SK-N-SH (cell line): ENCODE data around the gene CNTNAP5. TPM values are rescaled to one million over a fixed set of nuclear protein-coding genes. Genes with fewer than 3 reads are reported as not detected.

Source experiments
- CTCF ChIA-PET: fragments of 300-600, 350-600 bp; formaldehyde crosslinking; extraction: SDS; loops from one replicate; lab custom pipeline; 2021; lab: Yijun Ruan, JAX
- POLR2A ChIA-PET: fragments of 350-600 bp; sonication (Branson Sonifier 250); formaldehyde crosslinking; extraction: SDS; loops from one replicate; lab custom pipeline; 2020; ENCODE audit warnings: antibody characterized with exemption, inconsistent platforms; lab: Yijun Ruan, JAX
- DNase-seq: peaks from one replicate; pipeline ENCODE4 v3.0.0; 2012
- H2AFZ ChIP-seq: fragments of 200-600 bp; sonication (generic); 2 replicates; pipeline ENCODE4 v1.8.1; 2016; ENCODE audit warnings: antibody characterized with exemption, mild to moderate bottlenecking, low read depth
- H3F3A ChIP-seq: fragments of 200-600 bp; sonication (generic); replicated peaks from 2 replicates; pipeline ENCODE3; 2016; ENCODE audit warnings: antibody characterized with exemption, mild to moderate bottlenecking; ENCODE audit not compliant: insufficient read depth
- H3K27ac ChIP-seq, 2 experiments: fragments of 200-500 bp in 1 of 2; fragments of 200-600 bp in 1 of 2; sonication (Bioruptor generic) in 1 of 2; sonication (generic), shearing (Covaris generic) in 1 of 2; 2 replicates each; pipeline versions ENCODE4 v1.5.1 to v1.6.1; 2014 to 2016; ENCODE audit warnings: low read depth in 2 of 2, inconsistent platforms in 1 of 2, low read length in 1 of 2, mild to moderate bottlenecking in 1 of 2, mixed read lengths in 1 of 2
- H3K27me3 ChIP-seq: fragments of 200-600 bp; sonication (generic), shearing (Covaris generic); 2 replicates; pipeline ENCODE4 v1.6.1; 2016; ENCODE audit warnings: mixed run types; ENCODE audit not compliant: insufficient read depth
- H3K36me3 ChIP-seq, 2 experiments: fragments of 200-500 bp in 1 of 2; fragments of 200-600 bp in 1 of 2; sonication (Bioruptor generic) in 1 of 2; sonication (generic) in 1 of 2; replicated peaks in 1 of 2; 2 replicates each; pipeline versions ENCODE3 to v1.5.1; 2014 to 2016; ENCODE audit warnings: low read length in 1 of 2, mild to moderate bottlenecking in 1 of 2; ENCODE audit not compliant: insufficient read depth in 2 of 2, control insufficient read depth in 1 of 2
- H3K4me1 ChIP-seq, 2 experiments: fragments of 200-500 bp in 1 of 2; fragments of 200-600 bp in 1 of 2; sonication (Bioruptor generic) in 1 of 2; sonication (generic), shearing (Covaris generic) in 1 of 2; 2 replicates each; pipeline versions ENCODE4 v1.5.1 to v1.6.1; 2014 to 2016; ENCODE audit warnings: low read depth in 1 of 2, low read length in 1 of 2, mixed run types in 1 of 2; ENCODE audit not compliant: insufficient read depth in 2 of 2, control insufficient read depth in 1 of 2
- H3K4me2 ChIP-seq: fragments of 200-600 bp; sonication (generic), shearing (Covaris generic); 2 replicates; pipeline ENCODE4 v1.6.1; 2017; ENCODE audit warnings: mixed run types
- H3K4me3 ChIP-seq, 2 experiments: fragments of 200-500 bp in 1 of 2; fragments of 200-600 bp in 1 of 2; sonication (Bioruptor generic) in 1 of 2; sonication (generic), shearing (Covaris generic) in 1 of 2; 2 replicates each; pipeline versions ENCODE4 v1.5.1 to v1.8.1; 2014 to 2016; ENCODE audit warnings: low read depth in 2 of 2, inconsistent platforms in 1 of 2, low read length in 1 of 2, mild to moderate bottlenecking in 1 of 2, mixed read lengths in 1 of 2, moderate library complexity in 1 of 2
- H3K79me2 ChIP-seq: fragments of 200-600 bp; sonication (generic); 2 replicates; pipeline ENCODE4 v1.8.1; 2017; ENCODE audit warnings: mild to moderate bottlenecking; ENCODE audit not compliant: insufficient read depth
- H3K9ac ChIP-seq: fragments of 200-600 bp; sonication (generic); 2 replicates; pipeline ENCODE4 v1.6.1; 2017; ENCODE audit warnings: mixed run types
- H3K9me2 ChIP-seq: fragments of 200-600 bp; sonication (generic); 2 replicates; pipeline ENCODE4 v1.6.1; 2017; ENCODE audit warnings: mixed run types
- H3K9me3 ChIP-seq: fragments of 200-600 bp; sonication (generic); 2 replicates; pipeline ENCODE4 v1.6.1; 2017; ENCODE audit warnings: mixed run types, mild to moderate bottlenecking, moderate library complexity
- H4K20me1 ChIP-seq: fragments of 200-600 bp; sonication (generic); 2 replicates; pipeline ENCODE4 v1.6.1; 2017; ENCODE audit warnings: mild to moderate bottlenecking, mixed run types; ENCODE audit not compliant: insufficient read depth
- CTCF ChIP-seq: fragments of 200-600 bp; sonication (generic); IDR thresholded peaks from 2 replicates; pipeline ENCODE4 v1.6.1; 2017; ENCODE audit warnings: antibody characterized with exemption, mild to moderate bottlenecking, moderate library complexity
- EZH2phosphoT487 ChIP-seq: fragments of 200-600 bp; sonication (generic); IDR thresholded peaks from 2 replicates; pipeline ENCODE4 v1.6.1; 2017; ENCODE audit warnings: low read depth, mixed run types, mild to moderate bottlenecking, antibody characterized with exemption, moderate library complexity, borderline replicate concordance
- FOSL2 ChIP-seq: IDR thresholded peaks from 2 replicates; pipeline ENCODE4 v1.4.0; 2012; ENCODE audit warnings: low read depth, mild to moderate bottlenecking, moderate library complexity, borderline replicate concordance
- GATA2 ChIP-seq: sonication (generic); formaldehyde crosslinking; IDR thresholded peaks from 2 replicates; pipeline ENCODE4 v1.5.0; 2020; ENCODE audit warnings: mild to moderate bottlenecking, missing genetic modification reagents
- JUND ChIP-seq: IDR thresholded peaks from 2 replicates; pipeline ENCODE4 v1.4.0; 2012
- MAX ChIP-seq: IDR thresholded peaks from 2 replicates; pipeline ENCODE4 v1.4.0; 2012; ENCODE audit warnings: low read depth
- MEF2A ChIP-seq: IDR thresholded peaks from 2 replicates; pipeline ENCODE4 v1.4.0; 2012; ENCODE audit warnings: low read depth, borderline replicate concordance
- MXI1 ChIP-seq: IDR thresholded peaks from 2 replicates; pipeline ENCODE4 v1.6.1; 2012; ENCODE audit warnings: mild to moderate bottlenecking, low read depth, low read length, improper control_type of control experiment
- NFIC ChIP-seq: IDR thresholded peaks from 2 replicates; pipeline ENCODE4 v1.4.0; 2012; ENCODE audit warnings: borderline replicate concordance
- NRF1 ChIP-seq: IDR thresholded peaks from 2 replicates; pipeline ENCODE4 v1.6.1; 2012; ENCODE audit warnings: low read depth, mild to moderate bottlenecking, low read length
- RCOR1 ChIP-seq: fragments of 150-350 bp; IDR thresholded peaks from 2 replicates; pipeline ENCODE4 v1.6.1; 2017; ENCODE audit warnings: antibody characterized with exemption, low read length
- RXRA ChIP-seq: IDR thresholded peaks from 2 replicates; pipeline ENCODE4 v1.4.0; 2012; ENCODE audit warnings: low read depth, mild to moderate bottlenecking, borderline replicate concordance
- TEAD4 ChIP-seq: IDR thresholded peaks from 2 replicates; pipeline ENCODE4 v1.4.0; 2012; ENCODE audit warnings: mild to moderate bottlenecking, borderline replicate concordance; ENCODE audit not compliant: insufficient read depth
- USF2 ChIP-seq: fragments of 150-350 bp; IDR thresholded peaks from 2 replicates; pipeline ENCODE4 v1.6.1; 2017; ENCODE audit warnings: antibody characterized with exemption, low read length, low read depth, borderline replicate concordance
- ZBTB33 ChIP-seq: IDR thresholded peaks from 2 replicates; pipeline ENCODE4 v1.4.0; 2012; ENCODE audit warnings: low read depth, borderline replicate concordance
- WGBS: methylation state at CpG from one replicate; pipeline ENCODE4 v1.1.6; 2017; ENCODE audit warnings: low lambda C conversion rate; 5-methylcytosine and 5-hydroxymethylcytosine counted together
- polyA plus RNA-seq, 3 experiments: library from polyadenylated mRNA; depleted of rRNA; stranded (reverse); fragments of >200 nt; gene quantifications; 2 replicates each; pipeline ENCODE4 v1.2.3, GENCODE V29; 2012

The CNTNAP5 gene
- polyA plus RNA-seq, 1 of the 3 experiments (the other 2 are of a cell fraction), result 0.08 TPM

GRCh38 chr2:123999681-124000080 is 25.4 kb upstream of the CNTNAP5 start:
- DNase-seq, result no peak
- no peaks in the 10 kb centered on the region for H3K36me3 ChIP-seq
- H2AFZ ChIP-seq, result no peak overlapping the region
- H3K27me3 ChIP-seq, result no peaks in the 10 kb centered on the region
- H4K20me1 ChIP-seq, result no peaks in the 10 kb centered on the region
- H3K4me3 ChIP-seq, result no peak overlapping the region
- no peaks in the 10 kb centered on the region for H3K9me2 ChIP-seq
- H3K79me2 ChIP-seq, result no peaks in the 10 kb centered on the region
- ChIA-PET POLR2A (no interaction called here), CTCF (interaction anchor here (0.6 kb wide), 1 partner anchor 76 kb away, joined by 3 read pairs; no protein-coding TSS in a partner anchor)
- no peak overlapping the region for H3K9ac ChIP-seq
- no peak overlapping the region for H3K4me2 ChIP-seq
- H3K4me1 ChIP-seq, result peaks cover 0 to 7% of the 10 kb centered on the region in 2 experiments; a peak in 1 of 4 replicates
- peaks cover 1% of the 10 kb centered on the region; the same call in 1 of the 2 replicates for H3K9me3 ChIP-seq
- TF ChIP-seq TEAD4 (no peak), GATA2 (CRISPR knock-in tag) (no peak), MXI1 (no peak), MEF2A (no peak), NFIC (no peak), NRF1 (no peak)
- no peak overlapping the region for H3K27ac ChIP-seq
- 3% methylated on average over 2 of the region's 2 CpGs for WGBS
- H3F3A ChIP-seq, result no peaks in the 10 kb centered on the region

GRCh38 chr2:124001696-124002430 is 23.2 kb upstream of the CNTNAP5 start:
- no peak for DNase-seq
- H4K20me1 ChIP-seq, result no peaks in the 10 kb centered on the region
- H2AFZ ChIP-seq, result no peak overlapping the region
- H3F3A ChIP-seq, result no peaks in the 10 kb centered on the region
- no peak overlapping the region for H3K9ac ChIP-seq
- 45% methylated on average over 11 of the region's 11 CpGs for WGBS
- CTCF ChIA-PET, result no interaction called here
- H3K4me3 ChIP-seq, result no peak overlapping the region
- no peaks in the 10 kb centered on the region for H3K79me2 ChIP-seq
- no peak overlapping the region for H3K4me2 ChIP-seq
- no peaks in the 10 kb centered on the region for H3K27me3 ChIP-seq
- POLR2A ChIA-PET, result no interaction called here
- H3K27ac ChIP-seq, result peak overlapping the region in 1 of 2 experiments; percentile 58; a peak in 2 of 4 replicates
- H3K36me3 ChIP-seq, result no peaks in the 10 kb centered on the region
- H3K4me1 ChIP-seq, result peaks cover 0 to 7% of the 10 kb centered on the region in 2 experiments; a peak in 1 of 4 replicates
- no peak for TF ChIP-seq MAX
- TF ChIP-seq USF2, result no peak
- no peak for TF ChIP-seq GATA2 (CRISPR knock-in tag)
- TF ChIP-seq JUND, result no peak
- TF ChIP-seq EZH2phosphoT487, result no peak
- no peak for TF ChIP-seq CTCF
- TF ChIP-seq RXRA, result no peak
- no peak for TF ChIP-seq ZBTB33
- TF ChIP-seq RCOR1, result no peak
- TF ChIP-seq FOSL2, result no peak
- H3K9me3 ChIP-seq, result no peaks in the 10 kb centered on the region
- H3K9me2 ChIP-seq, result no peaks in the 10 kb centered on the region
